ENCODE data around the gene NONO.

- TF ChIP-seq REST (IDR thresholded peaks at IDR 0.05; ENCODE audit: insufficient read depth in 1 of 2, low read depth in 2 of 2, low read length in 2 of 2) (no peak), FOXP2 (optimal IDR thresholded peaks at IDR 0.05; ENCODE audit: borderline replicate concordance, extremely low read depth, extremely low read length, insufficient read depth) (no peak), SIN3A (IDR thresholded peaks at IDR 0.05; ENCODE audit: borderline replicate concordance, insufficient read depth, low read length) (no peak)
These were observed 19.2 kb downstream of the NONO start for GRCh38 chrX:71302461-71303213.

All from PFSK-1 (cell line).